Measurements from ENCODE around the gene EPHA6.

DNA sequence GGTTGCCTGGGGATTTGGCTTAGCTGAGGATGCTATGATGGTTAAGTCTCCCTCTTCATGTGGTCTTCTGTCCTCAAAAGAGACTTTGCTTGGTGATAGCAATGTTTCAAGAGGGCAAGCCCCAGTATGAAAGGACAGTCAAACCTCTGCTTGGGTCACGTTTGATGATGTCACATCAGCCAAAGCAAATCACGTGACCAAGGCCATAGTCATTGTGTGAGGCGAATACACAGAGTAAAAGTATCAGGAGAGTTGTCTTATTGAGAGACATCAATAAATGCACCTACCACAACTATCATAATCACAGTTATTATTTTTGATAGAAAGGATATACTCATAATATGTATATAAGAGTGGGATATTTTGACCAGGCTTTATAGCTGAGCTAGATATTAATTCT, 243.0 kb downstream of the EPHA6 start:
- TF ChIP-seq, protein P1, sequence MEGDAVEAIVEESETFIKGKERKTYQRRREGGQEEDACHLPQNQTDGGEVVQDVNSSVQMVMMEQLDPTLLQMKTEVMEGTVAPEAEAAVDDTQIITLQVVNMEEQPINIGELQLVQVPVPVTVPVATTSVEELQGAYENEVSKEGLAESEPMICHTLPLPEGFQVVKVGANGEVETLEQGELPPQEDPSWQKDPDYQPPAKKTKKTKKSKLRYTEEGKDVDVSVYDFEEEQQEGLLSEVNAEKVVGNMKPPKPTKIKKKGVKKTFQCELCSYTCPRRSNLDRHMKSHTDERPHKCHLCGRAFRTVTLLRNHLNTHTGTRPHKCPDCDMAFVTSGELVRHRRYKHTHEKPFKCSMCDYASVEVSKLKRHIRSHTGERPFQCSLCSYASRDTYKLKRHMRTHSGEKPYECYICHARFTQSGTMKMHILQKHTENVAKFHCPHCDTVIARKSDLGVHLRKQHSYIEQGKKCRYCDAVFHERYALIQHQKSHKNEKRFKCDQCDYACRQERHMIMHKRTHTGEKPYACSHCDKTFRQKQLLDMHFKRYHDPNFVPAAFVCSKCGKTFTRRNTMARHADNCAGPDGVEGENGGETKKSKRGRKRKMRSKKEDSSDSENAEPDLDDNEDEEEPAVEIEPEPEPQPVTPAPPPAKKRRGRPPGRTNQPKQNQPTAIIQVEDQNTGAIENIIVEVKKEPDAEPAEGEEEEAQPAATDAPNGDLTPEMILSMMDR (IDR thresholded peaks at IDR 0.05; ENCODE audit: low read length): no peak
- no peak for TF ChIP-seq EZH2 (IDR thresholded peaks at IDR 0.05; ENCODE audit: borderline replicate concordance, low read length)

All from OCI-LY1 (cell line).